ENCODE results near the gene DCHS1.

DCHS1 gene

DNA sequence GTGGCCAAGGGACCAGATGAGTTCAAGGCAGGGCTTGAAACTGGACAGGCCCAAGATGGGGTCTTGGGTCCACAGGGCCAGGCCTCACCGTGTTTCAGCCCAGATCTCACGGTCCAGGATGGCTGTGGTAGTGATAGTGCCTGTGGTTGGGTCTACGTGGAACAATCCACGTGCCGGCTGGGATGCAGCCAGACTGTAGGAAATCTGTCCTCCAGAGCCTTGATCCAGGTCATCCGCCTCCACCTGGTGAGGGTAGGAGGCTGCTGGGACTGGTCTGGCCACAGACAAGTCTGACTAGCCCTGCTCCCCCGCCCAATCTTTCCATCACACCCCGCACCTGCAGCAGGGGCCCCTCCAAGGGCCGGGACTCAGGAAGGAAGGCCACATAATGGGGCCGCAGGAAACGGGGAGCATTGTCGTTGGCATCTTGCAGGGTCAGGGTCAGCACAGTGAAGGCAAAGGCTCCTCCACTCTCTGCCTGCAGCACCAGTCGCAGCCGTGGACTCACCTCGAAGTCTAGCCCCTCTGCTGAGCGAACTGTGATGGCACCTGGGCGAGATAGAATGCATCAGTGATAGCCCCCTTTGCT, 29.7 kb downstream of the DCHS1 start:
- Histone ChIP-seq H3F3A (ENCODE audit: low read depth) (no peaks in the 10 kb centered on the region), H3K9ac (ENCODE audit: low read depth, low read length, poor library complexity, severe bottlenecking) (no peak overlapping the region), H3K27me3 (ENCODE audit: insufficient read depth, low read length, poor library complexity, severe bottlenecking) (no peaks in the 10 kb centered on the region), H3K4me1 (ENCODE audit: insufficient read depth, low read length, poor library complexity, severe bottlenecking) (peaks cover 5% of the 10 kb centered on the region), H2AFZ (ENCODE audit: low read length) (no peak overlapping the region), H3K9me3 (ENCODE audit: insufficient read depth, low read depth, low read length) (no peaks in the 10 kb centered on the region), H3K79me2 (ENCODE audit: insufficient read depth, low read length) (no peaks in the 10 kb centered on the region), H4K20me1 (ENCODE audit: insufficient read depth, low read length, poor library complexity, severe bottlenecking) (no peaks in the 10 kb centered on the region), H3K4me3 (ENCODE audit: low read length, poor library complexity, severe bottlenecking) (no peak overlapping the region), H3K4me2 (ENCODE audit: low read depth, low read length, poor library complexity, severe bottlenecking) (no peak overlapping the region), H3K36me3 (ENCODE audit: insufficient read depth, low read length) (no peaks in the 10 kb centered on the region), H3K9me2 (replicated peaks; ENCODE audit: low read depth, low read length) (no peaks in the 10 kb centered on the region)
- TF ChIP-seq EZH2phosphoT487 (IDR thresholded peaks at IDR 0.05; ENCODE audit: borderline replicate concordance) (no peak), CTCF (conservative IDR thresholded peaks at IDR 0.05; ENCODE audit: low read length) (no peak)

- Histone ChIP-seq H3K9ac (ENCODE audit: low read depth, low read length, poor library complexity, severe bottlenecking) (no peak overlapping the region), H3K79me2 (ENCODE audit: insufficient read depth, low read length) (no peaks in the 10 kb centered on the region), H3K27me3 (ENCODE audit: insufficient read depth, low read length, poor library complexity, severe bottlenecking) (no peaks in the 10 kb centered on the region), H3K4me3 (ENCODE audit: low read length, poor library complexity, severe bottlenecking) (no peak overlapping the region), H3K4me2 (ENCODE audit: low read depth, low read length, poor library complexity, severe bottlenecking) (no peak overlapping the region), H3F3A (ENCODE audit: low read depth) (no peaks in the 10 kb centered on the region), H2AFZ (ENCODE audit: low read length) (no peak overlapping the region), H3K9me3 (ENCODE audit: insufficient read depth, low read depth, low read length) (no peaks in the 10 kb centered on the region), H3K36me3 (ENCODE audit: insufficient read depth, low read length) (no peaks in the 10 kb centered on the region), H4K20me1 (ENCODE audit: insufficient read depth, low read length, poor library complexity, severe bottlenecking) (no peaks in the 10 kb centered on the region), H3K9me2 (replicated peaks; ENCODE audit: low read depth, low read length) (no peaks in the 10 kb centered on the region), H3K4me1 (ENCODE audit: insufficient read depth, low read length, poor library complexity, severe bottlenecking) (peaks cover 5% of the 10 kb centered on the region)
- no peak for TF ChIP-seq EZH2phosphoT487 (IDR thresholded peaks at IDR 0.05; ENCODE audit: borderline replicate concordance)
- TF ChIP-seq CTCF (conservative IDR thresholded peaks at IDR 0.05; ENCODE audit: low read length): no peak
Observed at GRCh38 chr11:6625156-6625831, 30.3 kb downstream of the DCHS1 start.

DNA sequence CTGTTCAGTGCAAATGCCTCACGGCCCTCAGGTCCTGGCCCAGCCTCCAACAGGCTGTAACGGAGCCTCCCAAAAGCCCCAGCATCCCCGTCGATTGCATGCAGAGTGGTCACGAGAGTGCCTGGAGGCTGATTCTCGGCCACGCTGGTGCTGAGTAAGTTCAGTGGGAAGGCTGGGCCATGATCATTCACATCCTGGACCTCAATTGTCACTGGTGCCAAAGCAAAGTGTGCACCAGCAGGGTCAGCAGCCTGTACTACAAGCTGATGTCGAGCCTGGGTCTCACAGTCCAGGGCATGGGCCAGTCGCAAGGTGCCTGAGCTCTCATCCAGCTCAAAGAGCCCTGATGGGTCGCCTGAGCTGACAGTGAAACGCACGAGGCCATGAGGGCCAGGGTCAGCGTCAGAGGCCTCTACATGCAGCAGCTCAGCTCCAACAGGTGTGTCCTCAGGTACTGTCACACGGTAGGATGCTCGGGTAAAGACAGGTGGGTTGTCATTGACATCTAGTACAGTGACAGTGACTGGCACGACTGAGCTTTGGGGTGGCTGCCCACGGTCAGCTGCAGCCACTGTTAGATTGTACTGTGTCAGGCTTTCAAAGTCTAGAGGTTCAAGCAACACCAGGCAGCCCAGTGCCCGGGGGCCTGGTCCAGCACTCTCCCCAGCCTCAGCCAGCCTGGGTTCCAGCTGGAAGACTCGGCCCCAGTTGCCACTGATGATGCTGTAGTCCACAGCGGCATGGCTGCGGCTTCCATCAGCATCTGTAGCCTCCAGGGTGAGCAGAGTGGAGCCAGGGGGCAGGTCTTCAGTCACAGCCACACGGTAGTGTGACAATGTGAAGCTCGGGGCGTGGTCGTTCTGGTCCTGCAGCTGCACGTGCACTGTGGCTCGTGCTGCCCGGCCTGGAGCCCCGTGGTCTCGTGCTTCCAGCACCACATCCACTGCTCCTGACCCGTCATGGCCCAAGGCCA, 31.9 kb downstream of the DCHS1 start:
- peaks cover 3% of the 10 kb centered on the region; the same call in 1 of the 2 replicates for H3K79me2 ChIP-seq (ENCODE audit: insufficient read depth, low read length)
- H4K20me1 ChIP-seq (ENCODE audit: insufficient read depth, low read length, poor library complexity, severe bottlenecking): no peaks in the 10 kb centered on the region
- H3K9me2 ChIP-seq (replicated peaks; ENCODE audit: low read depth, low read length): no peaks in the 10 kb centered on the region
- no peaks in the 10 kb centered on the region for H3K9me3 ChIP-seq (ENCODE audit: insufficient read depth, low read depth, low read length)
- TF ChIP-seq EZH2phosphoT487 (IDR thresholded peaks at IDR 0.05; ENCODE audit: borderline replicate concordance) (no peak), CTCF (conservative IDR thresholded peaks at IDR 0.05; ENCODE audit: low read length) (no peak)
- H3K9ac ChIP-seq (ENCODE audit: low read depth, low read length, poor library complexity, severe bottlenecking): no peak overlapping the region
- H3K36me3 ChIP-seq (ENCODE audit: insufficient read depth, low read length): no peaks in the 10 kb centered on the region
- no peaks in the 10 kb centered on the region for H3K27me3 ChIP-seq (ENCODE audit: insufficient read depth, low read length, poor library complexity, severe bottlenecking)
- H3K4me3 ChIP-seq (ENCODE audit: low read length, poor library complexity, severe bottlenecking): no peak overlapping the region
- no peak overlapping the region for H2AFZ ChIP-seq (ENCODE audit: low read length)
- H3K4me2 ChIP-seq (ENCODE audit: low read depth, low read length, poor library complexity, severe bottlenecking): no peak overlapping the region
- no peaks in the 10 kb centered on the region for H3F3A ChIP-seq (ENCODE audit: low read depth)
- H3K4me1 ChIP-seq (ENCODE audit: insufficient read depth, low read length, poor library complexity, severe bottlenecking): peaks cover 12% of the 10 kb centered on the region
